Measurements from ENCODE around the gene SSPN.

The SSPN gene

DNA sequence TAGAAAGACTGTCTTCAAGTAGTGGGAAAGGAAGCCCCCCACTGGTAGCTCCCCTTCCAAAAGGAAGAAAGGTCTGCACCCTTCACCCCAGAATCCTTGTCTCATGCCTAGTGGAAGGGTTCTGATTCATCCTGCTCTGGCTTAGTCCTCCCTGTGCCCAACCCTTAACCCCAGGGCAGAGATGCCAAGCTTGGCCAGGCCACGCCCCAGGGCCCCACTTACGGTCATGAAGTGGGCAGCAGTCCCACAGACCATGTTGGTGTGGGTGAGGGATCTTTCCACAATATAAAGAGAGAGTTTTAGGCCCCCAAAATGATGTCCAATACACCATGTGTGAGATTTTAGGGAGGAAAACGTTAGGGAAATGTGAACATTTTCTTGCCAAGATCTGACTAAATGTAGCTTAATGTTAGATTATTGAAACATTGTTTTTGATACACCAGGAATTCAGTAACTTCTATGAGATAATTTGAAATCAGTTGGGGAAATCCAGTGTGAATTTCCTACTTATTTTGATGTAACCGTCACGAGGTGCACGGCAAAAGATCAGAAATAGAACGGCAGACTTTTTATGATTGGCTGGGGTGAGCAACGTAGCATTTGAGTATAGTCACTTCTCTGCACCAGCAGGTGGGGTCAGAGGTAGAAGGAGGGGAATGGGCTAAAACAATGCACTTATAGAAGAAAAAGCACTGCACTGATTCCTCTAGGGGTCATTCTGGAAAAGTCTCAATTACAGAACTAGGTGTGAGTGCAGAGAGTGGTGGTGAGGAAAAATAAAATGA lies 8.2 kb upstream of the SSPN start:
- no peak for DNase-seq

DNA sequence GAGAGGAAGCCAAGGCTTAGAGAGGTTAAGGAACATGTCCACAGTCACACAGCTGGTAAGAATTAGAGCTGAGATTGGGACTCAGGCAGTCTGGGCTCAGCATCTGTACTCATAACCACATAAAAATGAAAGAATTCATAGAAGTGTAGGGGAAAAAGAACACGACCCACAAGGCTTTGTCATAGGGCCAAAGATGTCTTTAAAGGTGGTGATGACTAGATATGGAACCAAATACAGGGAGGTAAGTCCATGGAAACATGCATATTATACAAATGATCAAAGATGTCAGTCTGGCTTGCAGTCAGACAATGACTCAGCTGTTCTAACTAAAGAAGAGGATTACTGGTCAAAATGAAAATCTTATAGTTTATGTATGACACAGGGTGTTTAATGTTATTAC lies 7.2 kb upstream of the SSPN start:
- DNase-seq = no peak

DNA sequence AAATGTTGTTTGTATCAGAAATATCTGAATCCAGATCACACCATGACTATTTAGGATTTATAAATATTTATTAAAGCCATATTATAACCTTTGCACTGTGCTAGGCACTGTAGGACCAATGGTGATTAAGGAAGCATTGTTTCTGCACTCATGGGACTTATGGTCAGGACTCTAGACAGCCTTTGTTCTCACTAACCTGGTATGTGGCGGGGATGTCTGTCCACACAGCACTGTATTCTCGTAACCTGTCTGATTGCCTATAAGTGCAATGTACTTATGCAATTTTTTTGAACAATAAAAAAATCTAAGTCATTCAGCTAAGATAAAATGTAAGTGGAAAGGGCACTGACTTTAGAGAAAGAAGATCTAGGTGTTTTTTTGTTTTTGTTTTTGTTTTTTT lies 6.7 kb upstream of the SSPN start:
- no peak for DNase-seq

DNA sequence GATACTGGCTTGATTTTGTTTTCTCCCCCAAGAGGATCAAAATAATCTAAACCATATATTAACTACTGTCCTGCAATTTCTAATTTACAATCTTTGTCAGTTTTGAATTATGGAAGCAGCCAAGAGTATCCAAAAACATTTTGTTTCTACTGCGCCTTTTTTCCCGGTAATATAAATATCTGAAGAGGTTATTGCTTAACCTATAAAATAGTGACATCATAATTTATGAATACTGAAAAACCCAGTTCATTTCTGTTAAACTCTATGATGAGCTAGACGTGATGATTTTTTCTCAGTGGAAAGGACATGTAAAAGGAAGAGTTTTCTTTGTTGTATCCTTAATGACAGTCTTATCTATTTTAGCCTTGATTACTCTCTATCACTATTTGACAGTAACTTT lies 3.2 kb upstream of the SSPN start:
- no peak for DNase-seq

DNA sequence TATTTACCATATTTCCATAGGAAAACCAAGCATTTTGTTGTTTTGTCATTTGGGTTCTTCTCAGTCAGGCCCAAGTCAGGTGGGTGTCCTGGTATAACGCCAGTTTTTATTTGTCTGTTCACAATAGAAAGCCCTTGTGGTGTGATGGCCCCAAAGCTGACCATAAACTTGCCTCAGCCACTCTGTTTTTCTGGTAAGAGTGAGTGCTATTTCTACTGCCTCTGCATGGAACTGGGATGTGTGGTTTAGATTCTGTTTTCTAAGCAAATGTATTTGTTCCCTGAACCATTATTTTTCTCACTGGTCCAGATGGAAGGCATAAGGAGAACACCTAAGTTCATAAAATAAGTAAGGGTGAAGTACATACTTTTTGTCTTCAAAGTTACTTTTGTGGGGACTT lies 1.8 kb upstream of the SSPN start:
- DNase-seq = no peak

DNA sequence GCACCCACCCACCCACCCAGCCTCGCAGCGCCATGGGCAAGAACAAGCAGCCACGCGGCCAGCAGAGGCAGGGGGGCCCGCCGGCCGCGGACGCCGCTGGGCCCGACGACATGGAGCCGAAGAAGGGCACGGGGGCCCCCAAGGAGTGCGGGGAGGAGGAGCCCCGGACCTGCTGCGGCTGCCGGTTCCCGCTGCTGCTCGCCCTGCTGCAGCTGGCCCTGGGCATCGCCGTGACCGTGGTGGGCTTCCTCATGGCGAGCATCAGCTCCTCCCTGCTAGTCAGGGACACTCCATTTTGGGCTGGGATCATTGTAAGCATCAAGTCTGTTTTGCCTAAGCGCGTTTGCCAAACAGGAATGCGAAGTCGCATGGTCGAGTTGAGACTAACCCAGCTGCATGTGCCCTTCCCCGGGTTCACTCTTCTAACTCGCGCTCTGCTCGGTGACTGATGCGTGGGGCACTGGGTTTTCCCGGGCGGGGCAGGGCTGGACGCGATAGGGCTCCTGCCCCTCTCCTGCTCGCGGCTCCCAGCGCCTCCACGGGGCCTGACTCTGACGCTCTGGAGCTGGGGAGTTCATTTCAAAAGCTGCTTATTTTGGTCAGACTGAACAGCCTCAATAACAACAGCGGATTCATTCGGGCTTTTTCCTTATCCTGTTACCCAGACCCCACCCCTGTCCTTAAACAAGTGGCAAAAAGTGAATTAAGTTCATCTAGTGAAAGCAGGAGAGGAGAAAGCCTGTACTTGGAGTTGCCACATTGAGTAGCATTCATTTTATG lies 458 bp downstream of the SSPN start:
- DNase-seq = no peak

DNA sequence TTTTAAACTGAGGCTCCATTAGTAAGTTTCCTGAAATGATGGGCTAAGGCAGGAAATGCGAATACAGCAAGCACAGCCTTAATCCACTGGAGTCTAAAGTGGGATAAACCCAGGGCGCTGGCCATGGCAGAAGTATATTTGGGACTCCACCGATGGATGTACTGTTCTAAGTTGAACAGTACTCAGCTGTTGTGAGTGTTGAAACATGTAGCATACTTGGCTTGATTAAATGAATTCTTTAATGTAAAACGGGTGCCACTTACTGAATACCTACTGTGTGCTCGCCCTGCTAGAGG lies 996 bp downstream of the SSPN start:
- no peak for DNase-seq

DNA sequence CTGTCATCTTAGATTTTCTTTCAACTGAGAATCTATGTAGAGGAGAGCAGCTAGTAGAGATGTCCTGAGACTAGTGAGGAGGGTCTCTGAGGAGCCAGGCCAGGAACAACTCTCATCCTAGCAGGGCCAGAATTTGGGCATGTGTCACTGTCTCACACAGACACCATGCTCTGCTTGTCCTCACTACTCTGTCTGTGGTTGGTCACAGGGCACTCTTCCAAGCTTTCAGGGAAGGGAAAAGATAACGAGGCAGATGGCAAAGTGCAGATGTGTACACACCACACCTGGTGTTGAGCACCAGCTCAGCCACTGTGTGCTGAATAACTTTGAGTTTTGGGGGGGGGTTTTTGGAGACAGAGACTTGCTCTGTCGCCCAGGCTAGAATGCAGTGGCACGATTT lies 2.5 kb downstream of the SSPN start:
- DNase-seq = no peak

DNA sequence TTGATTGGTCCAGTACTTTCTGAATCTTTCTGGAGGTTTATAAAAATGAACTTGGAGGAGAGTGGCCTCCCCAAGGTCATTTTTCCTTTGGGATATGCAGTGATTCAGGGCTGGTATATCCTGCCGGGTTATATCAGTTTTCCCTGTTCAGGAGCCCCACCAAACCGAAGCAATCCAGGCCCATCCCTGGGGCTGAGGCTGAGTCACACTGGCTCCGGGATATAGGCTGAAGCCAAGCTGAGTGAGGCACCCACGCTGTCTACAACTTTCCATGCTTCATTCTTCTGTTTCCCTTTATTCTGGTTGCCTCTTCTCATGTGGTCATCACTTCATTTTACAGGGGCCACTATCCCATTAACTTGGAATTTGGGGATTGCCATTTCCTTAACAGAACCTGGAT lies 3.4 kb downstream of the SSPN start:
- DNase-seq = no peak

DNA sequence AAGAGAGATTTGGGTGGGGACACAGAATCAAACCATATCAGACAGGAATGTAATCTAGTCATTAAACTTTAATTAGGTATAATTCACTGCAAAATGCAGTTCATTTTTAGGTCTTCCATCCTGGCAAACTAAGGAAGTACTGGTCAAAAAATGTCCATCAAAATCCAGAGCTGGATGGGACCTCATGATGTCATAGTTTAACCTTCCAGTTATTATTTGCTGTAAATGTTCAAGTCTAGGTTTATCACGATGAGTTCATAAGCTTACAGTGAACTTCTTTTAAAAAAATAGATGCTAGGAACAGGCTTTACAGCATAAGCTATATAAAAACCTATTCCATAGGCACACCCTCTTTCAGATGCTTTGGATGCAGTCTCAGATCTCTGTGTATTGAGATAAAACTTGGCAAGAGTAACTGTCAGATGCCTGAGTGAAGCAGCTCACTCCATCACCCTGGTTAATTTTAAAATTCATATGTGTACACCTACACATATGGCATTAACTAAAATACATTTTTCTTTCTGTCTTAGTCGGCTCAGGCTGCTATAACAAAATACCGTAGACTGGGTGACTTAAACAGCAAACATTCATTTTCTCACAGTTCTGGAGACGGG lies 7.9 kb downstream of the SSPN start:
- DNase-seq = no peak

DNA sequence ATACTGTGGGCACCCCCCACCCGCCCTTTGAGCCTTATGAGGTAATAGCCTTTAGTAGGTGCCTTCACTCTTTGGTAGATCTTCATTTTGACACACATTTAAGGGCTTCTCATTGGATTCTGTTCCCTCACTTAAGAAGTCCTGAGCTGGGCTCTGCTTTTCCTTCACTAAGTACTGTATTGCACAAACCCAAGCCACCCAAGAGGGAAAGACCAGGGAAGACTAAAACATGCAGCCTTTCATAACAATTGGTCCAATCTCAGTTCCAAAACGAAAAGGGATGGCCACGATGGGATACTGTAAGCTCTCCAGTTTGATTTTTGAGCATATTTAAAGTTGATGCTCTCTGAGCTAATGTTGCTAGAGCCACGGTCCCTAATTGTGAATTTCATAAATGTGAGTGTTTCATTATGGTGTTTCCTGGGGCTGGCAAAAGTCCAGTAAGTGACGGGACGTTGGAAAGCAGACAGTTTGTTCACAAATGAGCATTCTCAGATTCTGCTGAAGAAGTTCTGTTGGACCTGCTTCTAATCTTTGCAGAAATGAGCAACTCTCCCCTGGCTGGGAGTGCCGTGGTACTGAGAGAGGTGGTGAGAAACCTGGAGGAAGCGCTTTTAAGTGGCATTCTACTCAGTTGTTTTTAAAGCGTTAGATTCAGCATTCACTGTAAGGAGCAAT lies 9.4 kb downstream of the SSPN start:
- no peak for DNase-seq

DNA sequence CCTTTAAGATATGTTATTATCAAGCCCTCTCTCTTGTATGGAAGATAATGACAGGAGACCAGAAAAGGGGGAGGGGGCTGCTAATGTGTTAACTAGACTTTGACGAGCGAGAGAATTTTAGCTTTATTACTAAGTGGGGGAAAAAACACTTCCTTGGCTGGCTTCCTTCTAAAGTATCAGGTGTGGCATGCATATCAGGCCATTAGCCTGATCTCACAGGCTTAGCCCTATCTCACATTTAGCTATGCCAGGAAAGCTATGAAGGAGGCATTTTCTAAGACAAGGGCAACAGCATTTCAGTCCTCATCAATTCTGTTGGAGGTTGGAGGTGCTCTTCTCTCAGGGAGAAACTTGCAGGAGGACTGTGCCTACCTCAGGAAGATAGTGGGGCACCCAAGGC lies 9.9 kb downstream of the SSPN start:
- no peak for DNase-seq

DNA sequence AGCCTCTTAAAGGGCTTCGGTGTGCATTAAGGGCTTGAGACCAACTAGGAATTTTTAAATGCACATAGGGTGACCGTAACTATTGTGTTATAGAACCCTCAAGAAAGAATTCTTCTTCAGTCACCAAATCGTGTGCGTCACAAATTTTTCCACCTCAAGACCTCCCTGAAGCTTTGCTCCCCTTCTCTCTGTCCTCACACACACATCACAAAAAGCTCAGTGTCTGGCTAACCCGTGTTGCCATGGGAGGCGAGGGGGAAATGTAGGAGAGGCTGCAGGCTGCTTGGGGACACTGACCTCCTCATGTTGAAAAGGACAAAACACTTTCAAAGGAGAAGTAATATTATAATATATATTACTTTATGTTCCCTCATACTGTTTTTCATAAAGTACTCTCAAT lies 10.6 kb downstream of the SSPN start:
- no peak for DNase-seq

DNA sequence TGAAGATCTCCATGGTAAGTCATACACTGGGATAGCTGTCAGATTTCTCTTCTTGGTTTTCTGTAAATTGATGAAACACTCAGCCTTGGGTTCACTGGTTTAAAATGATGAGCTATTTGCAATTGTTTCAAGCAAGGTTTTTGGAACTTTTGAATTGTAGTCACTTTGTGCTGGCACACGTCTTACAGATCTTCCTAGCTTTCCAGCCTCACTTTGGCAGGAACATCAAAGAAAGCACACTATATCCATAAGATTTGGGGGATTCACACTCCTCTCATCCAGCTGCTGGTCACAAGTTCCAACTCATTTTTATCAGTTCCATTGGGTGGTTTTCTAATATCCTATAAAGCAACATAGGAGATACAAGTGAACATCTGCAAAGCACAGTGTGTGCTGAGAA lies 16.0 kb downstream of the SSPN start:
- no peak for DNase-seq

DNA sequence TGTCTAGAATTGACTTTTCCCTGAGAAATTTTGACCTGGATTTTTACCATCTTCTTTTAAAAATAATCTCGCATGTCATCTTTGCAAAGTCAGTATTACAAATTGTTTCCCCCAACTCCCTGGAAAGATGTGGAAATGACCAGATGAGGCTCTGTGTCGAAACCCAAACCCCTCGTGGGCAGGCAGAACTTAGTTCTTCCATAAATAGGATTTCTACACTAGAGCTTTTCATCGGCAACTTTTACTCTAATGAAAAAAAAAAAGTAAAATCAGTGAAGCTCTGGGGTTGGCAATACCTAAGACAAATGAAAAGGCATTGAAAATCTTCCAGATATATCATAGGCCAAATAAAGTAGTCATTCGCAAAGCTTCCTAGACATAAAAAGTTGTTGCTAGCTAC lies 17.0 kb downstream of the SSPN start:
- DNase-seq = no peak

DNA sequence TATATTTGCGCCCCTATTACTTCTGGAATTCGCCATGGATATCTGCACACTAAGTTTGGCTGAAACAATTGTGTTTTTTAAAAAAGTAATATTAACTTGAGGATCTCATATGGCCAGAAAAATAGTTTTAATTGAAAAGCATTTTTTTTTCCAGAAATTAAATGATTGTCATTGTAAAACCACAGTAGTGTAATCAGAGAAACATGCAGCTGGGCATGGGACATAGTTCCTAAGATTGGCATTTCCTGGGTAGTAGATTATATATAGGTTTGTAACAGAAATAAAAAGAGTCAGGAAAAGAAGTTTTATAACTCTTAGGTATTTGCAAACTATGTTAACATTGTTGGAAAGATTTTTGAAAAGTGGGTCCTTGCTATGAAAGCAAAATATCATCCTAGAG lies 17.6 kb downstream of the SSPN start:
- no peak for DNase-seq

DNA sequence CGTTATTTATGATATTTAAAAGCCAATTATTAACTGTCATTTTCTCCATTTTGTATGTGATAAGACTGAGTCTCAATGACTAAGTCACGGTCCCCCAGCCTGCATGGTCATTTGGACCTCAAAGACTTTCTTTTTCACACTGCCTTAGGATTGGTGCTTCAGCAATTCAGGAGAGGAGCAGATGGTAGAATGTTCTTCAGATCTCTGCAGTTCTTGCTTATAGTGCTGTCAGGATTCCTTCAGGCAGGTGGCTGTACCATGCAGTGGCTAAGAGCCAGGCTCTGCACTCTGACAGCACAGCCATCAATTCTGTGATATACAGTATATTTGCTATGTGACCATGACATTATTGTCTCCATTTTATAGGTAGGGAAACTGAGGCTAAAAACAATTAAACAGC lies 18.7 kb downstream of the SSPN start:
- no peak for DNase-seq

DNA sequence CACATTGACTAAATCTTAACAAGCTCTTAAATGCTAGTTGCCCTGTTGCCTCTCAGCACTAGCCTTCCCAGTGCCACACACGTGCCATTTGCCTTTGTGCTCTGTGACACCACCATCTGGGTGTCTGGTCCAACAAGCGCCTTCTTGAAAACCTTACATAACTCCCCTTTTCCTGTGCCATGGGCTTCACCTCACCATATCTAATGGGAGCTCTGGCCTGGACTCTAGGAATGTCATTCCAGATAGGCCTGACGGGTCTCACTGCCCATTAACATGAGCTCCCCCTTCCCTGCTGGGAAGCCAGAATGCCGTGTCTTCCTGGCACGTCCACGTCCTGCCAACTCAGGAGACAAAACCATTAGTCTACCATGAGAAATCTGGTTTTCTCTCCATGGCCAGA lies 24.4 kb downstream of the SSPN start:
- no peak for DNase-seq

DNA sequence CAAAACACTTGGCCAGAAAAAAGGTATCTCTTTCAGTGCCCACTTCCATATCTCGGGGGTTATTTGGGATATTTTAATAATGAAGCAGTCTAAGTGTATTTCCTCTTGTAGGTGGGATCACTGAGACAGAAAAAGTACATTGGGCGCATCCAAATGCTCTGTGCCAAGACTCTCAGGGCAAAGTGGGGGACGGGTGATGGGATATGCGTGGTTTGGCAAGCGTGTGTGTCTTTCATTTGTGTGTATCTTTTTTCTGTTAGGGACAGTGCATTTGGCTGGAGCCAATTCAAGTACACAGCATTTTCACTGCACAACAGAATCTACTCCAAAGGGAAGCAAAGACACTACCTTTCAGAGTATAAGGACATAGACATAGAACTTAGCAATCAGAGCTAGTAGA lies 29.3 kb downstream of the SSPN start:
- no peak for DNase-seq

DNA sequence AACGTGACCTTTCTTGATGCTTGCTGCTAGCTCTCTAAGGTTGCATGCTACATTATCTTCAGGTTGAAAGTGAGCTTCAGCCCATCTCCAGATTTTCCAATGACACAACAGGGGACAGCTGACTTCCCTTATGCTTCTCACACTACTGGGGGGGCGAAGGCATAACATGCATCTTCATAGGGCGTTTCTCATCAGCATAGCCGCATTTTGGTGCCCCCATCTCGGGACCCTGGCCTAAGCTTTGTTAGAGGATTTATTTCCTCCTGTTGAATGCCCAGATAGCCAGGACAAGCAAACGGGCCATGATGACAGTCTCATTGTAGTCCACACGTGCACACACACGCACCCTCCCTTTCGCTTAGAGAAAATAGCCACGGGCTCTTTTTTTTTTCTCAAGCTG lies 30.7 kb downstream of the SSPN start:
- no peak for DNase-seq

DNA sequence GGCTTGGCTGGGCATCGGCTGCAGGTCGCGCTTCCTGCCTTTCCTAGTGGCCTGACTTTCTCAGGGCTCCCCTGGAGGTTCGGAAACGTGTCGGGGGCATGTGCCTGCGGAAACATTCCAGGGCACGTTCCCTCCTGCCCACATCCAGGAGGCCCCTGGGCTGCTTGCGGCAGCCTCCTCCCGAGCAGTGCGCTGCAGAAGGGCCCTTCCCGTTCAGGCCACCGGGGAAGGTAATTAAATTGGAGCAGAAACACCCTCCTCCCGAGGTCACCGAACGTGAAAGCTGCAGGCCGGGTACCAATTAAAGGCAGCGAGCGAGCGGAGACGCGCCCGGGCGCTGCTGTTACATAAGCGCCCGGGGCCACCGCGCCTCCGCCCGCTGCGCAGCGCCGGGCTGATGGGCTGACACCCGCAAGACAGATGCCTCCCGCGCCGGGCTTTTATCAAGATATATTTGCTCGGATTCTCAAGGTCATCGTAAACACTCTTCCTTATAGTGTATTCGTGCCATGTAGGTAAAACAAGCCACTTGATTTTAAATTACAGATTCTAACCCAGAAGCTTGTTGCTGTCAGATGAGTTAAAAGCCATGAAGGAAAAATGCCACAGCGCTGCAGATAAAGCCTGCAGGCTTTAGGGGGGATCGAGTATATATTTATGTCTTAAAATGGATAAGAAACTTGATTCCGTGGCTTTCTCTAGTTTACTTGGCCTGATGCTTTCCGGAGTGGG lies 31.4 kb downstream of the SSPN start:
- no peak for DNase-seq

DNA sequence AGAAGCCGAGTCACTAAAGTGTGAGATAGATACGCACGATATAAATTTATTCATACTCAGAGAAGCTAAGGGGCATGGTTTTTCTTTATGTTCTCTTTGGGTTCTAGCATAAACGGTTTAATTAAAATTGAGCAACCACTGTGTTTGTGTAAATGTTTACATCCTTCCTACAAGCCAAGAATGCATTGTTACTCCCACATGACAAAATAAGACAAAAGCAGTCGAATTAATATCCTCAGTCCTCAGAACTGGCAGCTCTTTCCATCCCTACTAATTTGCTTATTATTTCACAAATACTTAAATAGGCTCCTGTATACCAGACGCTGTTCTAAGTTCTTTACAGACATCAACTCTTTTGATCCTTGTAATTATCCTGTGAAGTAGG lies 32.0 kb downstream of the SSPN start:
- DNase-seq = no peak

DNA sequence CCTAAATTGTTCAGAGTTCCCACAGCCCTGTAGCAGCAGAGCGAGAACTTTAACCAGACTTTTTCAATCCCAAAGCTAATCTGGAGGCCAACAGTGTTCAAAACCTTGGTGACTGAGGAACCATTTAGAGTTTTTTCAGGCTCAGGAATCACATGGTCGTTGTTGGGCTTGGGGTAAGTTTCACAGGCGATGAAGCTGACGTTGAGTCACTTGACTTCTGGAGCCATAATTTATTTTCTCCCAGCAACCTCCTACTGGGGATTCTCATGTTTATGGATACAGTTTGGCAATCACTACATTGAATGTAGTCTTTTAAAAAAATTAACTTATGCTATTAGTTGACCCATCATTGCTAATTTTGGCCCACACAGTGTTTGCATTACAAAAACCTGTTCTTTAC lies 34.5 kb downstream of the SSPN start:
- no peak for DNase-seq

All from activated CD8-positive, alpha-beta memory T cell treated with anti-CD3 and anti-CD28 coated beads, Interleukin-2, amount 50 U/mL, for 4 hours (primary cell).